Brain microvascular endothelial cell (primary cell): ENCODE measurements around the gene TAF15.

Source experiments
- DNase-seq: peaks from one replicate; pipeline ENCODE4 v3.0.0-alpha.2; 2020
- H3K27ac ChIP-seq: fragments of 250-450 bp; sonication (Bioruptor Pico); 2 replicates; pipeline ENCODE4 v1.5.1; 2020; ENCODE audit warnings: mild to moderate bottlenecking, moderate library complexity
- H3K27me3 ChIP-seq: fragments of 250-450 bp; sonication (Bioruptor Pico); replicated peaks from 2 replicates; pipeline ENCODE4 v1.5.1; 2020; ENCODE audit warnings: mild to moderate bottlenecking
- H3K36me3 ChIP-seq: fragments of 250-450 bp; sonication (Bioruptor Pico); replicated peaks from 2 replicates; pipeline ENCODE4 v1.5.1; 2020; ENCODE audit warnings: mild to moderate bottlenecking
- H3K4me3 ChIP-seq: 2 replicates; pipeline ENCODE4 v1.5.1; 2011; ENCODE audit warnings: low read depth, mild to moderate bottlenecking, control low read depth, low read length, moderate library complexity
- in situ Hi-C: cut with HindIII; loops from 2 replicates; pipeline ENCODE4 v1.10.0; 2017; ENCODE audit warnings: low sequenced_read_pairs, low pct_ligation_motif_present
- TF ChIP-seq, protein P1 (sequence below): IDR thresholded peaks from 2 replicates; pipeline ENCODE4 v1.5.1; 2011; ENCODE audit warnings: low read depth, mild to moderate bottlenecking, moderate library complexity, low read length, control low read depth, inconsistent platforms; ENCODE audit errors: missing control alignments

TAF15 gene

DNA sequence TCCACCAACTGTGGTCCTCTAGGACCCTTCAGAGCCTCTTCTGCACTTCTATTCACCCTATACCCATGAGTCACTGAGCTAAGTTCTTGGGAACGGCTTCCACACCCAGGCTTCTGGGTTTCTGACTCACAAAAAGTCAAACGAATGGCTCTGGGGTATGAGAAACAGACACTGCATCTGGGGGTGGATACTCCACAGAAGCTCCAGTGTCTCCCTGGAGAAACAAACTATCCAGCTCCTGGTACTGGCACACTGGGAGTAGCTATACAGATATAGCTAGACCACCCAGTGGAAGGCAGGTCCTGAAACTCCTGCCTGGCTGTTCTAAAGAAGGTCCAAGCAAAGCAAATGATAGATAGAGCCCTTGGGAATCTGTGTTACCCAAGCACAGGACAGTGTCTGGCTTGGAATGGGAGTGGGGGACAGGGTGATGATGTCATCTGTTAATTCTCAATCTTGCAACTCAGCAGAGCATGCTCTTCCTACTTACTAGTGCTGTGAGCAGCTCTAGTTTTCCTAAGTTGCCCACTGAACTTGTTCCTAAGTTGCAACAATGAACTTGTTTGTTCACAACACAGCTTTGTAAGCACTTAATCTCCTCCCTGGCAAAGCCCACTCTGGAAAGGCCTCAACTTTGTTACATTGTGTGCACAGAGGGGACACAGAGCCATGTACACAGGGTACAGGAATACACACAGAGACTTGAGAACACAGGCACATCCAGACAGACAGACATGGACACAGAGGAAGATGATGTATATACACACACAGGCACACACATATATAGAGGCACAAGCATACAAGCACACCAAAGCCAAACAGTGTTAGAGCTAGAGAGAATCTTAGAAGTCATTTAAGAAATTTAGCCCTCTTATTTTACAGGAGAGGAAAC lies 20.6 kb upstream of the TAF15 start:
- Histone ChIP-seq H3K36me3 (no peaks in the 10 kb centered on the region), H3K4me3 (no peak overlapping the region), H3K27ac (peak overlapping the region; percentile 95), H3K27me3 (no peaks in the 10 kb centered on the region)
- TF ChIP-seq, protein P1, sequence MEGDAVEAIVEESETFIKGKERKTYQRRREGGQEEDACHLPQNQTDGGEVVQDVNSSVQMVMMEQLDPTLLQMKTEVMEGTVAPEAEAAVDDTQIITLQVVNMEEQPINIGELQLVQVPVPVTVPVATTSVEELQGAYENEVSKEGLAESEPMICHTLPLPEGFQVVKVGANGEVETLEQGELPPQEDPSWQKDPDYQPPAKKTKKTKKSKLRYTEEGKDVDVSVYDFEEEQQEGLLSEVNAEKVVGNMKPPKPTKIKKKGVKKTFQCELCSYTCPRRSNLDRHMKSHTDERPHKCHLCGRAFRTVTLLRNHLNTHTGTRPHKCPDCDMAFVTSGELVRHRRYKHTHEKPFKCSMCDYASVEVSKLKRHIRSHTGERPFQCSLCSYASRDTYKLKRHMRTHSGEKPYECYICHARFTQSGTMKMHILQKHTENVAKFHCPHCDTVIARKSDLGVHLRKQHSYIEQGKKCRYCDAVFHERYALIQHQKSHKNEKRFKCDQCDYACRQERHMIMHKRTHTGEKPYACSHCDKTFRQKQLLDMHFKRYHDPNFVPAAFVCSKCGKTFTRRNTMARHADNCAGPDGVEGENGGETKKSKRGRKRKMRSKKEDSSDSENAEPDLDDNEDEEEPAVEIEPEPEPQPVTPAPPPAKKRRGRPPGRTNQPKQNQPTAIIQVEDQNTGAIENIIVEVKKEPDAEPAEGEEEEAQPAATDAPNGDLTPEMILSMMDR: no peak
- DNase-seq: peak; percentile 96
- in situ Hi-C loops: no loop called here

DNA sequence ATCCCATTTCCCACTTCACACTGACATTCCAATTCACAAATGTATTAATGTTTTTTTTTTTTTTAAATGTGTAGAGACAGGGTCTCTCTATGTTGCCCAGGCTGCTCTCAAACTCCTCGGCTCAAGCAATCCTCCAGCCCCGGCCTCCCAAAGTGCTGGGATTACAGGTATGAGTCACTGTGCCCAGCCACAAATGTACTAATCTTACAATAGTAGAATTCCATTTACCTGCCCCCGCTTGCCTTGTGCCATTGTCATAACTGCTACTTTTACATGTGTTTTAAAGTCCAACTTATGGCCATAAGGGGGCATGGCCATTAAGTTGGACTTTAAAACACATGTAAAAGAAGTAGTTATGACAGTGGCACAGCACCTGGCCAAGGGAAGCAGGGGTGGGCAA lies 18.4 kb upstream of the TAF15 start:
- DNase-seq: no peak
- no peak overlapping the region for H3K27ac ChIP-seq
- TF ChIP-seq, protein P1: no peak
- H3K4me3 ChIP-seq: no peak overlapping the region
- H3K27me3 ChIP-seq: peaks cover 13% of the 10 kb centered on the region
- in situ Hi-C loops: no loop called here
- no peaks in the 10 kb centered on the region for H3K36me3 ChIP-seq

DNA sequence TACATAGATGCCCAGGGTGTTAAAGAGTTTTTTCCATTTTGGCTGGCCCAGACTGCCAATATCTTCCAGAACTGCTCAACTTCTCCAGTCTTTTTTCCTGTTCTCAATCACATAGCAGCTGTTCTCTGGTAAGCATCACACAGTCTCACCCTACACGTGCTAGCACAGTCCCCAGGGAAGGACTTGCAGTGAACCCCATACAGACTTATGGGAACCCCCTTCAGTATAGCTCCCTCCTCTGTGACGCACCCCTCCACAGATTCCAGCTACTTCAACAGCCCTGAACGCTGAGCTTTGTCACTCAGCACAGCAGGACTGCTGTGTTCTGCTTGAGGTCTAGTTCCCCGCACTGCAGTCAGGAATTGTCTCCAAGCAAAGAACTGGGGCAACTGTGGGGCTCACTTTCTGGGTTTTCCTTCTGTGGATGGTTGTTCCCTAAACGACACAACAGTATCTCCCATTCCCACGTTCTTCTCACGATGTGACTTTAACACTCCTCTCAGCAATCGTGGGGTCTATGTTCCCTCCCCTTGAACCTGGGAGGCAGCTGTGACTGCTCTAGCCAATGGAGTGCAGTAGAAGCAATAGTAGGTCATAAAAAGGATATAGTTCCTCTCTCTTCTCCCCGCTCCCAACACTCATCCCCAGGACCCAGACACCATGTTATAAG lies 17.5 kb upstream of the TAF15 start:
- in situ Hi-C loops: no loop called here
- H3K27ac ChIP-seq: no peak overlapping the region
- DNase-seq: no peak
- no peak overlapping the region for H3K4me3 ChIP-seq
- H3K36me3 ChIP-seq: no peaks in the 10 kb centered on the region
- H3K27me3 ChIP-seq: peaks cover 15% of the 10 kb centered on the region
- TF ChIP-seq, protein P1: no peak

DNA sequence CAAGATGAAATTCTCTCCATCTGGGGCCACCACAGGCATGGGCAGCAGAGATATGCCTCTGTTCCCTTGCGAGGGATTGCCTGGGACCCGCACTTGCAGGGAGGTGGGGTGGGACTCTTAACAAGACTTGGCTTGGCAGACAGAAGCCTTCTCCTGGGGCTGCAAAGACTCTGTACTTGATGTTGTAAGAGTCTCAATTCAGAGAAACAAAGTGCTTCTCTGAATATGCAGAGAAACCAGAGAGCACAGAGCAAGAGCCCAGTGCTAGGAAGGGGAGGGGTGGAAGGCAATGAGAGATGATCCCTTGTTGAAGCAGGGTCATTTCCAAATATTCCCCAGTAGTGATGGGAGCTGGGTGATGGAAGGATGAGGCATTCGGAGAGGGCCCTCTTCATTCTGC lies 16.0 kb upstream of the TAF15 start:
- DNase-seq: no peak
- no peak overlapping the region for H3K27ac ChIP-seq
- in situ Hi-C loops: no loop called here
- H3K4me3 ChIP-seq: no peak overlapping the region
- H3K36me3 ChIP-seq: no peaks in the 10 kb centered on the region
- TF ChIP-seq, protein P1: no peak
- H3K27me3 ChIP-seq: peaks cover 16% of the 10 kb centered on the region

DNA sequence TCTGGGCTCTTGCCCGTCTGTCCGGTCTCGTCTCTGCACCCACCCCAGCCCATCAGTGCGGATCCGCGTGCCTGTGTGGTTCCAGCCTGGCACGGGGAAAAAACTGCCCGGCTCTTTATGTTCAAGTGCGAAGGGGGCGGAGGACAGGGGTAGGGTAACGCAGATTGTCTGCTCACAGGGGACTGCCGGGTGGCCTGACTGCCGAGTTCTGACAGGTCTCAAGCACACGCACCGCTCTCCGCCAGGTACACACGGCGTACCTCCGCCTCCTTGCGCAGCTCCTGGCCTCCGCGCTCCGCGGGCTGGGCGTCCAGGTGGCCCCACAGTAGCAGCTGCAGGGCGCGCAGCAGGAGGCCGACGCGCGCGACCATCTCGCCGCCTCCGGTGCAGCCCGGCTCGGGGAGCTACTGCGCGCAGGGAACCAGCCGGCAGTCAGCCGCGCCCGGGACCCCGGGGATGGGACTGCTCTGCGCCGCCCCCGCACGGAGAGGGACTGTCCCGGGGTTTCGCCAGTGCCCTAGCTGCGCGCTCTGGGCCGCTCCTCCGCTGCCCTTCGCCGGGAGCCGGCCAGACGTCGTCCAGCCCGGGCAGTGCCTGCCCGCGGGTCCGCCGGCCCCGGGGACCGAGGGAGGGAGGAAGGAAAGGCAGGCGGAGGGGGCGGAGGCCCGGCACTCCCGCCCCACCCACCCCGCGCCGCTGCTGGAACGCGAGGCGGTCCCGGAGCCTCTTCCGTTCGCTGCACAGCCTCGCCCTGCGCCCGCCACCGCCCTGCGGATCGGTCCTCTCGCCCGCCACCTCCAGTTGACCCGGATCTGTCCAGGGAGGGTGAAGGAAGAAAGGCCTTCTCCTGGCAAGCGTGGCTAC lies 14.0 kb upstream of the TAF15 start, which contains the start of gene MMP28:
TSS of gene MMP28 (minus strand) at position 635 of the 864 bp plus-strand sequence. CDS start at position 371, 264 bp downstream.
- in situ Hi-C loops: no loop called here
- Histone ChIP-seq H3K27ac (no peak within 1 kb of the TSS), H3K27me3 (peaks cover 16% of the 10 kb centered on the region), H3K36me3 (no peaks in the 10 kb centered on the region), H3K4me3 (peak within 1 kb of the TSS; percentile 51)
- TF ChIP-seq, protein P1: no peak
- no peak for DNase-seq
